ENCODE results near the gene UNC5A.

GRCh38 chr5:176761755-176762154 lies 48.6 kb upstream of the UNC5A start:
- TF ChIP-seq CTCF (IDR thresholded peaks at IDR 0.05) (no peak), POLR2A (IDR thresholded peaks at IDR 0.05) (no peak), POLR2AphosphoS5 (IDR thresholded peaks at IDR 0.05) (no peak), EP300 (IDR thresholded peaks at IDR 0.05) (no peak)
